CD4-positive, alpha-beta T cell treated with Interleukin-17A for 1 hour (primary cell): ENCODE results near the gene CCDC51.
"Not testable (repeated sequence)": the region's sequence is repeated elsewhere in the genome, so short reads cannot be mapped to it uniquely, and the experiment has no call there.

ENCODE experiments used
- DNase-seq: peaks from one replicate; pipeline ENCODE4 v3.0.0-alpha.2; 2020

The CCDC51 gene

GRCh38 chr3:48439820-48440589 is at the start of gene CCDC51, which contains the start of gene TMA7:
TSS of gene CCDC51 (minus strand) at chr3:48440119. CDS start at chr3:48435128, 4,991 bp downstream.
TSS of gene TMA7 (plus strand) at chr3:48440257. CDS start at chr3:48440297, 40 bp downstream.
- peak; percentile 98 for DNase-seq

GRCh38 chr3:48486952-48487351 is 47.0 kb upstream of the CCDC51 start:
- no peak for DNase-seq

GRCh38 chr3:48482822-48483221 is 42.9 kb upstream of the CCDC51 start:
- not testable (repeated sequence) for DNase-seq

- DNase-seq = not testable (repeated sequence)
These were observed 41.0 kb upstream of the CCDC51 start for GRCh38 chr3:48480891-48481290.

GRCh38 chr3:48478626-48479555 is 39.0 kb upstream of the CCDC51 start:
- peak; percentile 78 for DNase-seq

GRCh38 chr3:48477959-48478520 is 38.1 kb upstream of the CCDC51 start:
- DNase-seq = no peak

- no peak for DNase-seq
These were observed 36.6 kb upstream of the CCDC51 start for GRCh38 chr3:48476426-48477053.

- no peak for DNase-seq
These were observed 35.3 kb upstream of the CCDC51 start for GRCh38 chr3:48475188-48475587.

- DNase-seq = no peak
These were observed 34.7 kb upstream of the CCDC51 start for GRCh38 chr3:48474619-48475018.

GRCh38 chr3:48474031-48474430 is 34.1 kb upstream of the CCDC51 start:
- DNase-seq = not testable (repeated sequence)

GRCh38 chr3:48473617-48473952 is 33.7 kb upstream of the CCDC51 start:
- DNase-seq = no peak

GRCh38 chr3:48472923-48473616 is 33.2 kb upstream of the CCDC51 start:
- peak; percentile 98 for DNase-seq

GRCh38 chr3:48472673-48472922 is 32.7 kb upstream of the CCDC51 start:
- no peak for DNase-seq

- DNase-seq = no peak
These were observed 30.4 kb upstream of the CCDC51 start for GRCh38 chr3:48470286-48470685.

GRCh38 chr3:48469046-48469915 is 29.4 kb upstream of the CCDC51 start:
- no peak for DNase-seq

GRCh38 chr3:48468329-48468731 is 28.4 kb upstream of the CCDC51 start:
- DNase-seq = no peak

- no peak for DNase-seq
These were observed 27.8 kb upstream of the CCDC51 start for GRCh38 chr3:48467473-48468267.

- DNase-seq = no peak
These were observed 27.2 kb upstream of the CCDC51 start for GRCh38 chr3:48467110-48467454.

- DNase-seq = peak; percentile 47
These were observed 26.6 kb upstream of the CCDC51 start for GRCh38 chr3:48466386-48467109.
